Measurements from ENCODE around the gene ME3. TPM values are rescaled to one million over a fixed set of nuclear protein-coding genes. Genes with fewer than 3 reads are reported as not detected.

The ME3 gene
- polyA plus RNA-seq, 3 donors, result 23.8 to 36.2 (median 26.8) TPM

- DNase-seq (ENCODE audit: extremely low read depth in 1 of 11, low read depth in 9 of 11, low spot score in 4 of 11), result no peak
Observed at GRCh38 chr11:86698639-86699038, 26.2 kb upstream of the ME3 start.

- DNase-seq (ENCODE audit: extremely low read depth in 1 of 11, low read depth in 9 of 11, low spot score in 4 of 11), result no peak
Observed at GRCh38 chr11:86696451-86696850, 24.0 kb upstream of the ME3 start.

DNA sequence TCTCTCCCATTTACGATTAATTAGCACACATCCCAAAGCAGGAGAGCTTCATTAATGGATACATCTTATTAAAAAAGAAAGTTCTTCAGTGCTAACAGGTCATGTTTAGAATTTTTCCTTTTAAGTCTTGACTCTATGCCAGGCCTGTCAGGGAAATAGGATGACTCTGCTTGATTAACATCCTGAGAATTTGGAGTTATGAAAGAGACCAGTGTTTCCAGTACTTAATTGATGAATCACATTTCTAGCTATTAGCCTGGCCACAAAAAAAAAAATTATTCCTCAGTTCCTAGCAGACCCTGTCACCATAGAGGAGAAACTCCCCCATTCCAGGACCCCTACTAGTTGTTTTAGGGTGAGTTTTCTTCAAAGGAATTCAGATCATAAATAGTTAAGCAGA, 23.6 kb upstream of the ME3 start:
- no peak for DNase-seq (ENCODE audit: extremely low read depth in 1 of 11, low read depth in 9 of 11, low spot score in 4 of 11)

DNA sequence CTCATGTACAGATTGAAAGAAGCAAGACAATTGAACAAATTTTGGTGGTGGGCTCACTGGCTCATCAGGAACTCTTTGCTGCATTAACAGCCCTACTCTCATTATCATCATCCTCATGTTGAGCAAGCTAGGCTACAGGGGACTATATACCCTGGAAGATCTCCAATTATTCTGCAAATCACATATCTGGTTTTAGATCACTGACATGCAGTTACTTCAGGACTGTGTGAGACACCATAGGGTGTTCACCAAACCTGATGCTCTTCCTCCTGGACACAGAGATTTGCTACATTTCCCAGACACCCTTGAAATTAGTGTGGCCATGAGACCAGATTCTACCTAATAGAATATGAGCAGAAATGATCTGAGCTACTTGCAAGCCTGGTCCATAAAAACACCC, 23.0 kb upstream of the ME3 start:
- no peak for DNase-seq (ENCODE audit: extremely low read depth in 1 of 11, low read depth in 9 of 11, low spot score in 4 of 11)

- no peak for DNase-seq (ENCODE audit: extremely low read depth in 1 of 11, low read depth in 9 of 11, low spot score in 4 of 11)
Observed at GRCh38 chr11:86693518-86693917, 21.1 kb upstream of the ME3 start.

GRCh38 chr11:86692746-86693145, 20.3 kb upstream of the ME3 start:
- no peak for DNase-seq (ENCODE audit: extremely low read depth in 1 of 11, low read depth in 9 of 11, low spot score in 4 of 11)

GRCh38 chr11:86692317-86692716, 19.9 kb upstream of the ME3 start:
- DNase-seq (ENCODE audit: extremely low read depth in 1 of 11, low read depth in 9 of 11, low spot score in 4 of 11), result no peak

GRCh38 chr11:86688398-86689179, 16.2 kb upstream of the ME3 start:
- DNase-seq (ENCODE audit: extremely low read depth in 1 of 11, low read depth in 9 of 11, low spot score in 4 of 11), result no peak

DNA sequence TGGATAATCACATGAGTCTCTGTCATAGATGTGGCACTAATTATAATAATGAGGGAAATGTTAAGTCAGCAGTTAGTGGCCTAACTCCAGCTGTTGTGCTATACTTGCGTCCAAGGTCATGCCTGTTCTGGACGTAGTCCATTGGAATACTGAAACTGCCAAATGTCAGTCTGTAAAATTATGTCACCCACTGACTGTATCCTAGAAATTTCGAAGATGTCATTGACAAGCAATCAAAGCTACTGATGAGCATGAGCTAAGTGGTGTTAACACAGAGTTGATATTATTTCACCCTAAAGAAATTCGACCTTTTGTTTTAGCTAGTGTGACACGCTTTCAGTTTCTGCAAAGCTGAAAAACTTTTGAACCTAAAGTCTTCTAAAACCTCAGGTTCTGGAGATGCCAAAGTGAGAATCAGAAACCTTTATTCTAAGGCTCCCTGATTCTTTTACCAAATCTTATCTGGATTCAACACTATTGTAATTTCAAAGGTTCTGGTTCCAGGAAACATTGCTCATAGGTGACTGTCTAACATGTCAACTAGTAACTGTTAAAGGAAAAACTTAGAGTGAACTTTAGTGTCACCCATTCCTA, 14.9 kb upstream of the ME3 start:
- DNase-seq (ENCODE audit: extremely low read depth in 1 of 11, low read depth in 9 of 11, low spot score in 4 of 11), result no peak

- no peak for DNase-seq (ENCODE audit: extremely low read depth in 1 of 11, low read depth in 9 of 11, low spot score in 4 of 11)
Observed at GRCh38 chr11:86686531-86686930, 14.1 kb upstream of the ME3 start.

GRCh38 chr11:86681483-86681756, 9.0 kb upstream of the ME3 start:
- DNase-seq (ENCODE audit: extremely low read depth in 1 of 11, low read depth in 9 of 11, low spot score in 4 of 11), result no peak

- no peak for DNase-seq (ENCODE audit: extremely low read depth in 1 of 11, low read depth in 9 of 11, low spot score in 4 of 11)
Observed at GRCh38 chr11:86680716-86681482, 8.5 kb upstream of the ME3 start.

GRCh38 chr11:86678823-86679222, 6.4 kb upstream of the ME3 start:
- DNase-seq (ENCODE audit: extremely low read depth in 1 of 11, low read depth in 9 of 11, low spot score in 4 of 11), result no peak

DNA sequence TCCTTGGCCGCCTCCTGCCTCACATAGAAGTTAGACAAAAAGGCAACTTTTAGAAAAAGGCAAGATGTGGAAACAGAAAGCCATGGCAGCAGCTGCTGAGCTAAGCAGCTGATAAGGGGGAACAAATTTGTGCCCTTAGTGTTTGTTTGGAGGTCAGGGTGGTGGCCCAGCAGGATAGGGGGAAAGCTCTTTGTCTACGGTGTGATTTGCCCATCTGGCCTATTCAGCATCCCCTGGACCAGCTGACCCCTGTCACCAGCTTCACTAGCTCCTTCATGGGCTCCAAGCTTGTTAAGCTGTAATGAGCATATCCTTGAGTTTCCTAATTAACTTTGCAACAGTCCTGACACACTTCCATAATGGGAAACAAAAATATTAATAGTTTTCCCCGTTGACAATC, 5.9 kb upstream of the ME3 start:
- DNase-seq (ENCODE audit: extremely low read depth in 1 of 11, low read depth in 9 of 11, low spot score in 4 of 11), result no peak

- DNase-seq (ENCODE audit: extremely low read depth in 1 of 11, low read depth in 9 of 11, low spot score in 4 of 11), result no peak
Observed at GRCh38 chr11:86676533-86677154, 4.2 kb upstream of the ME3 start.

GRCh38 chr11:86676010-86676409, 3.6 kb upstream of the ME3 start:
- DNase-seq (ENCODE audit: extremely low read depth in 1 of 11, low read depth in 9 of 11, low spot score in 4 of 11), result no peak

- no peak for DNase-seq (ENCODE audit: extremely low read depth in 1 of 11, low read depth in 9 of 11, low spot score in 4 of 11)
Observed at GRCh38 chr11:86675017-86675416, 2.6 kb upstream of the ME3 start.

- no peak for DNase-seq (ENCODE audit: extremely low read depth in 1 of 11, low read depth in 9 of 11, low spot score in 4 of 11)
Observed at GRCh38 chr11:86673872-86674750, 1.7 kb upstream of the ME3 start.

Measured in renal cortex interstitium (tissue), 11 donors.